ENCODE data around the gene NDUFA12.

GRCh38 chr12:95017482-95017881 is 14.0 kb upstream of the NDUFA12 start:
- TF ChIP-seq EZH2 (IDR thresholded peaks at IDR 0.05; ENCODE audit: insufficient read depth, low read length) = no peak
- TF ChIP-seq, protein P1, sequence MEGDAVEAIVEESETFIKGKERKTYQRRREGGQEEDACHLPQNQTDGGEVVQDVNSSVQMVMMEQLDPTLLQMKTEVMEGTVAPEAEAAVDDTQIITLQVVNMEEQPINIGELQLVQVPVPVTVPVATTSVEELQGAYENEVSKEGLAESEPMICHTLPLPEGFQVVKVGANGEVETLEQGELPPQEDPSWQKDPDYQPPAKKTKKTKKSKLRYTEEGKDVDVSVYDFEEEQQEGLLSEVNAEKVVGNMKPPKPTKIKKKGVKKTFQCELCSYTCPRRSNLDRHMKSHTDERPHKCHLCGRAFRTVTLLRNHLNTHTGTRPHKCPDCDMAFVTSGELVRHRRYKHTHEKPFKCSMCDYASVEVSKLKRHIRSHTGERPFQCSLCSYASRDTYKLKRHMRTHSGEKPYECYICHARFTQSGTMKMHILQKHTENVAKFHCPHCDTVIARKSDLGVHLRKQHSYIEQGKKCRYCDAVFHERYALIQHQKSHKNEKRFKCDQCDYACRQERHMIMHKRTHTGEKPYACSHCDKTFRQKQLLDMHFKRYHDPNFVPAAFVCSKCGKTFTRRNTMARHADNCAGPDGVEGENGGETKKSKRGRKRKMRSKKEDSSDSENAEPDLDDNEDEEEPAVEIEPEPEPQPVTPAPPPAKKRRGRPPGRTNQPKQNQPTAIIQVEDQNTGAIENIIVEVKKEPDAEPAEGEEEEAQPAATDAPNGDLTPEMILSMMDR (IDR thresholded peaks at IDR 0.05; ENCODE audit: insufficient read depth, low read depth, low read length) = no peak
